ENCODE results near the gene GSPT1.
A peak's percentile ranks its signal among the peaks of the same experiment; 100 is the strongest.
"Not testable (repeated sequence)": the region's sequence is repeated elsewhere in the genome, so short reads cannot be mapped to it uniquely, and the experiment has no call there.

GSPT1 gene
- long read RNA-seq, donor 1, full-length matches to known transcripts: 17 of 17 reads
- long read RNA-seq, donor 1, partial matches to known transcripts: 0 of 17 reads
- long read RNA-seq, donor 1, other reads (novel, unspliced or antisense): 0 of 17 reads
- long read RNA-seq, donor 2, full-length matches to known transcripts: 6 of 6 reads
- long read RNA-seq, donor 2, partial matches to known transcripts: 0 of 6 reads
- long read RNA-seq, donor 2, other reads (novel, unspliced or antisense): 0 of 6 reads
- long read RNA-seq, donor 3, full-length matches to known transcripts: 4 of 4 reads
- long read RNA-seq, donor 3, partial matches to known transcripts: 0 of 4 reads
- long read RNA-seq, donor 3, other reads (novel, unspliced or antisense): 0 of 4 reads
- long read RNA-seq, donor 4, full-length matches to known transcripts: 12 of 12 reads
- long read RNA-seq, donor 4, partial matches to known transcripts: 0 of 12 reads
- long read RNA-seq, donor 4, other reads (novel, unspliced or antisense): 0 of 12 reads
- long read RNA-seq, donor 5, full-length matches to known transcripts: 10 of 10 reads
- long read RNA-seq, donor 5, partial matches to known transcripts: 0 of 10 reads
- long read RNA-seq, donor 5, other reads (novel, unspliced or antisense): 0 of 10 reads
- long read RNA-seq, donor 6, full-length matches to known transcripts: 15 of 20 reads
- long read RNA-seq, donor 6, partial matches to known transcripts: 5 of 20 reads
- long read RNA-seq, donor 6, other reads (novel, unspliced or antisense): 0 of 20 reads
- long read RNA-seq, donor 7: 0 reads
- long read RNA-seq, donor 8, full-length matches to known transcripts: 17 of 22 reads
- long read RNA-seq, donor 8, partial matches to known transcripts: 5 of 22 reads
- long read RNA-seq, donor 8, other reads (novel, unspliced or antisense): 0 of 22 reads

DNA sequence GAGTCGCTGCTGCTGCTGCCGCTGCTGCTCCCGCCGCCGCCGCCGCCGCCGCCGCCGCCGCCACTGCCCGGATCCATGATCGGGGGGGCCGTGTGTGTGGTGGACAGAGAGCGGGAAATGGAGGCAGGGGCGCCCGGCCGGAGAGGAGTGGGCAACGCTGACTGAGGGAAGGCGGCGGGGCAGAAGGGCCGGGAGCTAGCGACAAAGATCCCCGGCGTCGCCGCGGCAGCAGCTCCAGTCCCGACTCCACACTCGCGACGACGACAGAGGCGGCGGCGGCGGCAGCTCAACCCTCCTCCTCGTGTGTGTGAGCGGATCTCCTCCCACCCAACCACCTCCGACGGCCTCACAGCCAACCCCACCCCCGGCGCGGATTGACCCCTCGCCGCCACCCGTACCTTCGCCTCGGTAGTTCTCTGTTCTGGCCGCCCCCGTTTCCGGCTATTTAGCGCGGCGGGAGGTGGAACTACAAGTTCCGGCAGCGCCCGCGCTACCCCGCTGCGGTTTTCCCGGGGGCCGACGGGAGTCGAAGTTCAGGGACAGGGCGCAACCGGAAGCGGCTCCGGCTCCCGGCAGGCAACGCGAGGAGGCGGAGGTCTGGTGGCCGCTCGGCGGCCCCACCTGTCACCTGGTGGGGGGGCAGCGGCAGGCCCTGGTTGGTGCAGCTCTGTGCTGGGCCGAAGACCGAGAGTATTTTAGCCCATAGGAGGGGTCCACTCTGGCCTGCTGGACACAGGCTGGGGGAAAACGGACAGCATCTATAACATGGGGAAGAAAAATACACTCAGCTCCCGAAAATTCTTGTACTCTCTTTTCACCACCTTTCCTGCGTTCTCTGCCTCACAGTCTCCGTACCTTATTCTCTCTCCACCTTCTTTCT, at the start of gene GSPT1:
TSS of gene GSPT1 (minus strand) at position 313 of the 880 bp plus-strand sequence. CDS start at position 77, 236 bp downstream.
- DNase-seq: peak; percentile 99

DNA sequence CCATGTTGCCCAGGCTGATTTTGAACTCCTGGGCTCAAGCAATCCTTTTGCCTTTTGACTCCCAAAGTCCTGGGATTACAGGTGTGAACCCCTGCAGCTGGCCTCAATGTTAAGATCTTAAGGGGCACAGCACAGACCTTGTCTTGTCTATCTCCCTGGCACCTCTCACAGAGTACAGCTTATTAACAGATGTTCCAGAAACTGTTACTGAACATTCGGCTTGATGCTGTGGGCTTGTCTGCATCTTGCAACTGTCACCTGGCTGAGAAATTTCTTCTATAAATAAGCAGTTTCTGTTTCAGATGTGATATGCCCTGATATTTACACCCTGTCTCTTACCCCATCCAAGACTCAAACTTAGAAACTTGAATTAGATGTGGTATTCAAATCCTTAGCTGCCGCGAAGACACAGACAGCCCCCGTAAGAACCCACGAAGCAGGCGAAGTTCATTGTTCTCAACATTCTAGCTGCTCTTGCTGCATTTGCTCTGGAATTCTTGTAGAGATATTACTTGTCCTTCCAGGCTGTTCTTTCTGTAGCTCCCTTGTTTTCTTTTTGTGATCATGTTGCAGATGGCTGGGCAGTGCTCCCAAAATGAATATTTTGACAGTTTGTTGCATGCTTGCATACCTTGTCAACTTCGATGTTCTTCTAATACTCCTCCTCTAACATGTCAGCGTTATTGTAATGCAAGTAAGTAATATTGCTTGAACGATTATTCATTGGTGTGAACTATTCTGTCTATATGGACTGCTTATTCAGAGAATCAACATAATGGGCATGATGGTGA, 49.2 kb upstream of the GSPT1 start, which contains the start of gene TNFRSF17:
TSS of gene TNFRSF17 (plus strand) at position 450 of the 791 bp plus-strand sequence. CDS start at position 565, 115 bp downstream.
- no peak for DNase-seq

DNA sequence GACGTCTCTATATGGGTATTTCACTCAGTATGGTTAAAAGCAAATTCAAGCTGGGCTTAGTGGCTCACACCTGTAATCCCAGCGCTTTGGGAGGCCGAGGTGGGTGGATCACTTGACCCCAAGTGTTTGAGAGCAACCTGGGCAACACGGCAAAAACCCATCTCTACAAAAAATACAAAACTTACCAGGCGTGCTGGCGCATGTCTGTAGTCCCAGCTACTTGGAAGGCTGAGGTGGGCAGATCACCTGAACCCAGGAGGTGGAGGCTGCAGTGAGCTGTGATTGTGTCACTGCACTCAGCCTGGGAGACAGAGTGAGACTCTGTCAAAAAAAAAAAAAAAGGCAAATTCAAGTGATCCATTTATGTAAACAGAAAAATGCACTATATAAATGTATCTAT, 48.0 kb upstream of the GSPT1 start:
- no peak for DNase-seq

GRCh38 chr16:11962978-11963377, 47.2 kb upstream of the GSPT1 start:
- DNase-seq: not testable (repeated sequence)

DNA sequence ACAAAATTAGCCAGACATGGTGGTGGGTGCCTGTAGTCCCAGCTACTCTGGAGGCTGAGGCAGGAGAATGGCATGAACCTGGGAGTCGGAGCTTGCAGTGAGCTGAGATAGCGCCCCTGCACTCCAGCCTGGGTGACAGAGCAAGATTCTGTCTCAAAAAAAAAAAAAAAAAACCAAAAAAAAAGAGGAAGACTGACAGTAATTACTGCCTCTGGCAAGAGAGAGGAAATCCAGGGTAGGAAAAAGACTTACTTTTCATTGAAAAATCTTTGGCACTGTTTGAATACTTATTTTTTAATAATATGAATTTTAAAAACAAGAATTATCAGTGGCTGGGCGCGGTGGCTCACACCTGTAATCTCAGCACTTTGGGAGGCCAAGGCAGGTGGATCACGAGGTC, 46.7 kb upstream of the GSPT1 start:
- DNase-seq: not testable (repeated sequence)

DNA sequence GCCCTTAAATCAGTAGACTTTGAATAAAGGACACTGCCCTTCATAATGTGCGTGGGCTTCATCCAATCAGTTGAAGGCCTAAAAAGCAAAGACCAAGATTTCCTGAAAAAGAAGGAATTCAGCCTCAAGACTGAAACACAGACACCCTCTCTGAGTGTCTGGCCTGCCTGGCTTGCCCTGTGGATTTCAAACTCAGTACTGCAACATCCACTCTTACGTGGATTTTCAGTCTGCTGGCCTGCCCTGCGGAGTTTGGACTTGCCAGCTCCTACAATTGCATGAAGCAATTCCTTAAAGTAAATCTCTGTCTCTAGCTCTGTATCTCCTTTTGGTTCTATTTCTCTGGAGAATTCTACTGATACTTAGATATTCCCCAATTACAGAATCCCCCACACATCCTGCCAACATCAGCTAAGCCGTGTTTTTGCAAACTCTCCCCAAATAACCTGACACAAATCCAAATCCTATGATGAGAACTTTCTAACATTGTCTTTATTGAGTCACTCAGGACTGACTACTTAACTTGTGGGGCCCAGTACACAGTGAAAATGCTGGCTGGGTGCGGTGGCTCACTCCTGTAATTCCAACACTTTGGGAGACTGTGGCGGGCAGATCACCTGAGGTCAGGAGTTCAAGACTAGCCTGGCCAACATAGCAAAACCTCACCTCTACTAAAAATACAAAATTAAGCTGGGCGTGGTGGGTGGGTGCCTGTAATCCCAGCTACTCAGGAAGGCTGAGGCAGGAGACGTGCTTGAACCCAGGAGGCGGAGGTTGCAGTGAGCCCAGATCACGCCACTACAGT, 42.0 kb upstream of the GSPT1 start:
- DNase-seq: no peak

- no peak for DNase-seq
Observed at GRCh38 chr16:11956558-11956957, 40.8 kb upstream of the GSPT1 start.

DNA sequence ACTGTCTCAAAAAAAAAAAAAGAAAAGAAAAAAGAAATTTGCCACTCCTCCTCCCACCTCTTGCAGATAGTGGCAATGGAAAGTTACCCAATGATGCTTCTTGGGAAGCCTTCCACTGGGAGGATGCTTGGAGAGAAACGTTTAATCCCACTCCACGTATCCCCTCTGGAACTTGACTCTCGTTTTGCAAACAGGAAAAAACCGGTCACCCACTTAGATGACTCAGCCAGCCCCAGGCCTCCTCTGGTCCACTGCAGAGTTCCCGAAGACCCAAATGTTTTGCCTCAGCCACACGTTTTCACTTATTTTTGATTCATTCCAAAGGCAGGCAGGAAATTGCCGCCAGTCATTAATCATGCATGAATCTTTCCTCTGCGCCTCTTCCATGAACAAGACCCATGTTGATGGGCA, 40.0 kb upstream of the GSPT1 start:
- DNase-seq: no peak

GRCh38 chr16:11953576-11953975, 37.8 kb upstream of the GSPT1 start:
- DNase-seq: not testable (repeated sequence)

DNA sequence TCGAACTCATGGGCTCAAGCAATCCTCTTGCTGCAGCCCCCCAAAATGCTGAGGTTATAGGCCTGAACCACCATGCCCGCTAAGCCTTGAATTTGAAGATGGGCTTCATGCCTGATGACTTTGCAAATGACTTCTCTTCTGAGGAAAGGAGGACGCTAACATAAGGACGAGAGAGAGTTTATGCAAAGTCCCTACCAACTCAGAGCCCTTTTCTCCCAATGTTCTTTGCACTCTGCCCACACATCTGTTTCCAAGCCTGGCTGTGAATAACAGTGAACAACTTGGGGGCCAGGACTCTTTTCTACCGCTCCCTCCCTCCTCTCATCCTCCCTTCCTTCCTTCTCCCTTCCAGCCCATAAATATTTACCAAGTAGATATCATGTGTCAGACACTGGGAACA, 34.6 kb upstream of the GSPT1 start:
- no peak for DNase-seq

DNA sequence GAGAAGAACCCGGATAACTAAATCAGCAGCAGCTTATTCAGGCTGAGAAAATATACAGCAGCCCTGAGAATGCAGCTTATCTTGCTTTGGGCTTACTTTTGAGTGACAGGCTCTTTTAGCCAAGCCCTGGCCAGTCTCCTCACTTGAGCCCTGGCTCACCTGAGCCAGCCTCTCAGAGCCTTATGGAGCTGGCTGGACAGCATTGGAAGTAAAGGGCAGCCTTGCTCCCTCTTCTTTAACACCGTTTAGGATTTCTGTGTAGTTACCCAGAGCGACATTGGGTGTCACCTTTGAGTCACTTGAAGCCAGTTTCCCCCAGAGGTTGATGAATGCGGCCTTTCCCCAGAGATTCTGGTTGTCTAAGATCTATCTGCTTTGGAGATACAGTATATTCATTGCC, 33.8 kb upstream of the GSPT1 start:
- no peak for DNase-seq

GRCh38 chr16:11948819-11949218, 33.1 kb upstream of the GSPT1 start:
- no peak for DNase-seq

GRCh38 chr16:11946433-11946832, 30.7 kb upstream of the GSPT1 start:
- no peak for DNase-seq

DNA sequence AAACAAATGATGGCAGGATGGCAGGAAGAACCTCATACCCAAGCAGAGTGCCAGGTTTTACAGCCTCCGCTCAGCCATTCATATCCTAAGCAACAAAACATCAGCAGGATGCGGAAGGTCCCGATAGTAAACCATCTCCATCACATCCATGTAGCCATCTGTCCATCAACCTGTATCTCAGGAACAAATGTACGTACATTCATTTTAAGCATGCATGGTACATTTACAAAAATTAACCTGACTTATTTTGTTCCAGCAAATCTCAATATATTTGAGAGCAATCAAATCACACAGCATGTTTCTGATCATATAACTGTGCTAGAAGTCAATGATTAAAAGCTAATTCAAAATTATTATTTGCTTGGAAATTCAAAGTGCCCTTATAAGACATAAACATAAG, 26.2 kb upstream of the GSPT1 start, which contains the start of gene NPIPB2:
TSS of gene NPIPB2 (minus strand) at position 101 of the 400 bp plus-strand sequence. CDS start at position 101, 0 bp downstream.
- not testable (repeated sequence) for DNase-seq

- not testable (repeated sequence) for DNase-seq
Observed at GRCh38 chr16:11927350-11927749, 11.6 kb upstream of the GSPT1 start.

- DNase-seq: not testable (repeated sequence)
Observed at GRCh38 chr16:11924046-11924445, 8.3 kb upstream of the GSPT1 start.

DNA sequence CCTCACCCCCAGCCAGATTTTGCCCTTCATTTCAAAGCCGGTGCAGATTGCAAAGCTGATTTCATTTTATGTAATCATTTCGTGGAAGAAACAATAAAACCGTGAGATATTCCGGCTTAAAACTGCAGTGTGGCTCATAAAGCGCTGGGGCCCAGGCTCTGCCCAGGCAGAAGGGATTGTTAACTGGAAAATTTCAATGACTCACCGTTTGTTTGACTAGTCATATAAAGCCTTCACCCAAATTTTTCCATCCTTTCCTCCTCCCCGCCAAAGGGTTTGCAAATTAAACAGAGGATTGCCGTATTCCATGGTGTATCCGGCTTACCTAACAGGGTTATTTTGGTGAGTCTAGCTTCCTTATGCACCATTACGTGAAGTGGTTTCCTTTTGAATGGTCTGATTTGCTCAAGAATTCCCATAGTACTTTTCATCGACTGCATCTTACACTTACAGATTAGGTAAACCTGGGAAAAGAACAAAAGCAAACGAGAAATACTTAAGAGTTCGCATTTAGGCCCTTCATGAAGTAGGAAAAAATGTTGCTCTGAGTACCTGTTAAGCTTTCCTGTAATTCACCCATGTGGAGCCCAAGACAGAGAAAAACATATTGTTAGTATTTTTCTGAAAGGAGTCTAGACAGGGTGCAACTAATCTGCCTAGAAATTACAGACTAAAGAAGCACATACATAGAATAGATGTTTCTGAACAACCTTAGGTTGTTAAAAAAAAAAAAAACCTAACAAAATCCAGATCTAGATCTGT, 949 bp upstream of the GSPT1 start:
- no peak for DNase-seq

GRCh38 chr16:11915114-11915643, 577 bp downstream of the GSPT1 start:
- peak; percentile 81 for DNase-seq
